ENCODE results near the gene UBE2O. TPM values are rescaled to one million over a fixed set of nuclear protein-coding genes. Genes with fewer than 3 reads are reported as not detected.

The UBE2O gene
- polyA plus RNA-seq, 1 of the 3 experiments (the other 2 are of a cell fraction), result 25.4 TPM

GRCh38 chr17:76399175-76400172 lies 53.5 kb downstream of the UBE2O start:
- no peak for DNase-seq
- Histone ChIP-seq H3K4me2 (no peak overlapping the region), H4K20me1 (ENCODE audit: insufficient read depth) (no peaks in the 10 kb centered on the region), H2AFZ (ENCODE audit: low read depth) (no peak overlapping the region), H3K4me3 (ENCODE audit: low read depth in 2 of 2, low read length in 1 of 2) (no peak overlapping the region), H3K27ac (ENCODE audit: low read depth in 2 of 2, low read length in 1 of 2) (no peak overlapping the region), H3K9me3 (no peaks in the 10 kb centered on the region), H3F3A (replicated peaks; ENCODE audit: insufficient read depth) (no peaks in the 10 kb centered on the region), H3K9me2 (no peaks in the 10 kb centered on the region), H3K27me3 (ENCODE audit: insufficient read depth) (no peaks in the 10 kb centered on the region), H3K9ac (no peak overlapping the region), H3K36me3 (replicated peaks in 1 of 2; ENCODE audit: control insufficient read depth in 1 of 2, insufficient read depth in 2 of 2, low read length in 1 of 2) (peaks cover 62 to 87% of the 10 kb centered on the region in 2 experiments), H3K4me1 (ENCODE audit: control insufficient read depth in 1 of 2, insufficient read depth in 2 of 2, low read depth in 1 of 2, low read length in 1 of 2) (peaks cover 0 to 3% of the 10 kb centered on the region in 2 experiments; a peak in 1 of 4 replicates), H3K79me2 (ENCODE audit: insufficient read depth) (no peaks in the 10 kb centered on the region)
- TF ChIP-seq CHD2 (IDR thresholded peaks at IDR 0.05; ENCODE audit: low read length, partially characterized antibody) (no peak), ELF1 (IDR thresholded peaks at IDR 0.05) (no peak), REST (IDR thresholded peaks at IDR 0.05; ENCODE audit: low read depth, low read length) (no peak), SIN3A (IDR thresholded peaks at IDR 0.05; ENCODE audit: borderline replicate concordance, low read depth, low read length) (no peak), USF2 (IDR thresholded peaks at IDR 0.05; ENCODE audit: borderline replicate concordance, low read depth, low read length) (no peak), CTCF (IDR thresholded peaks at IDR 0.05) (no peak), EZH2phosphoT487 (IDR thresholded peaks at IDR 0.05; ENCODE audit: borderline replicate concordance, low read depth) (no peak), MEF2A (IDR thresholded peaks at IDR 0.05; ENCODE audit: borderline replicate concordance, low read depth) (no peak), SMC3 (IDR thresholded peaks at IDR 0.05; ENCODE audit: low read depth, low read length) (no peak), MXI1 (IDR thresholded peaks at IDR 0.05; ENCODE audit: low read depth, low read length) (no peak), NFIC (IDR thresholded peaks at IDR 0.05; ENCODE audit: borderline replicate concordance) (no peak), FOXJ3 (CRISPR knock-in tag; IDR thresholded peaks at IDR 0.05) (no peak)
- WGBS (ENCODE audit: low lambda C conversion rate), result 92% methylated on average over 32 of the region's 33 CpGs
- ChIA-PET POLR2A (interaction anchor here (1.2 kb wide), 1 partner anchor 92 kb away, joined by 3 read pairs; the partner anchor contains the start of gene QRICH2), CTCF (interaction anchor here (0.9 to 10.1 kb wide), 30 partner anchors 7 to 385 kb away, joined by 3 to 348 read pairs (median 16); partner anchors contain the start of genes PRPSAP1, QRICH2, RHBDF2 and SPHK1)

Data from SK-N-SH (cell line).